Transverse colon (tissue), 3 donors: ENCODE data around the gene MID1.

ENCODE experiments used
- CTCF ChIP-seq, 5 experiments: fragments of 200-600 bp in 3 of 5; fragments of 450-650 bp in 2 of 5; sonication (generic) in 3 of 5; IDR thresholded peaks; 1 replicate in 2 of 5; 2 replicates in 3 of 5; pipeline ENCODE4 v1.5.1; 2016 to 2017; ENCODE audit warnings: antibody characterized with exemption in 5 of 5, inconsistent platforms in 3 of 5, mild to moderate bottlenecking in 2 of 5, moderate library complexity in 1 of 5
- EP300 ChIP-seq: sonication (generic); formaldehyde crosslinking; IDR thresholded peaks from one replicate; pipeline ENCODE4 v1.6.1; 2017; ENCODE audit warnings: antibody characterized with exemption, low read depth
- POLR2A ChIP-seq: fragments of 450-650 bp; IDR thresholded peaks from one replicate; pipeline ENCODE4 v1.6.1; 2016; ENCODE audit warnings: antibody characterized with exemption, mild to moderate bottlenecking, moderate library complexity

GRCh38 chrX:10519278-10519677 lies 101.1 kb downstream of the MID1 start:
- TF ChIP-seq CTCF (IDR thresholded peaks at IDR 0.05): no peak
- no peak for TF ChIP-seq EP300
- TF ChIP-seq POLR2A: no peak
